Endothelial cell of umbilical vein (primary cell): Measurements from ENCODE around the gene EGFL6. TPM values are rescaled to one million over a fixed set of nuclear protein-coding genes. Genes with fewer than 3 reads are reported as not detected.

Experiments used
- BruUV-seq: library from RNA; stranded (reverse); fragments of 400-500 nt; replicated peaks from 2 replicates; lab custom pipeline; 2021; lab: Mats Ljungman, UMichigan
- CTCF ChIA-PET: fragments of 300-600, 350-600 bp; sonication (Branson Sonifier 250); formaldehyde crosslinking; loops from one replicate; lab custom pipeline; 2021; ENCODE audit warnings: antibody characterized with exemption, inconsistent platforms; lab: Charles Lee
- POLR2A ChIA-PET: fragments of 300-600, 350-600 bp; sonication (Branson Sonifier 250); formaldehyde crosslinking; loops from one replicate; lab custom pipeline; 2021; ENCODE audit warnings: antibody characterized with exemption, inconsistent platforms; lab: Charles Lee
- DNase-seq: peaks from one replicate; pipeline ENCODE4 v3.0.0-alpha.2; 2011; ENCODE audit warnings: low read depth, low spot score
- FAIRE-seq: peaks from 2 replicates; lab custom pipeline; 2011; peaks lifted over from hg19 to GRCh38; lab: Jason Lieb, UNC
- H2AFZ ChIP-seq: 2 replicates; pipeline ENCODE4 v1.6.0; 2012; ENCODE audit warnings: low read depth, low read length, control low read depth, inconsistent platforms
- H3K27ac ChIP-seq: 2 replicates; pipeline ENCODE4 v1.5.1; 2011; ENCODE audit warnings: low read depth, mild to moderate bottlenecking, control low read depth, low read length, moderate library complexity; ENCODE audit not compliant: insufficient read depth
- H3K27me3 ChIP-seq, 2 experiments: 2 replicates each; pipeline versions ENCODE4 v1.6.0 to v1.6.1; 2011; ENCODE audit warnings: low read length in 2 of 2, mixed read lengths in 1 of 2; ENCODE audit not compliant: control insufficient read depth in 2 of 2, insufficient read depth in 2 of 2
- H3K36me3 ChIP-seq, 2 experiments: 2 replicates in 1 of 2; 3 replicates in 1 of 2; pipeline ENCODE4 v1.5.1; 2011; ENCODE audit warnings: low read length in 2 of 2, mild to moderate bottlenecking in 1 of 2, moderate library complexity in 1 of 2; ENCODE audit not compliant: control insufficient read depth in 2 of 2, insufficient read depth in 2 of 2; ENCODE audit errors: extremely low read depth in 1 of 2
- H3K4me1 ChIP-seq: 3 replicates; pipeline ENCODE4 v1.5.1; 2011; ENCODE audit warnings: mild to moderate bottlenecking, low read length; ENCODE audit not compliant: control insufficient read depth, insufficient read depth; ENCODE audit errors: extremely low read depth
- H3K4me2 ChIP-seq: 2 replicates; pipeline ENCODE4 v1.6.1; 2011; ENCODE audit warnings: low read length, control low read depth, mixed read lengths; ENCODE audit not compliant: insufficient read depth
- H3K4me3 ChIP-seq, 3 experiments: fragments of 200-600 bp in 1 of 3; sonication (generic), shearing (Covaris generic) in 1 of 3; replicated peaks in 1 of 3; 2 replicates each; pipeline ENCODE4 v1.5.1; 2011 to 2016; ENCODE audit warnings: control low read depth in 3 of 3, low read length in 3 of 3, mild to moderate bottlenecking in 2 of 3, inconsistent platforms in 1 of 3, low read depth in 1 of 3, moderate library complexity in 1 of 3; ENCODE audit not compliant: insufficient read depth in 1 of 3
- H3K79me2 ChIP-seq: 2 replicates; pipeline ENCODE4 v1.6.0; 2012; ENCODE audit warnings: low read length, inconsistent platforms; ENCODE audit not compliant: control insufficient read depth, insufficient read depth
- H3K9ac ChIP-seq: replicated peaks from 2 replicates; pipeline ENCODE3; 2011; ENCODE audit warnings: low read length, control low read depth; ENCODE audit not compliant: insufficient read depth; ENCODE audit errors: extremely low read depth
- H3K9me1 ChIP-seq: replicated peaks from 3 replicates; pipeline ENCODE4 v1.6.0; 2011; ENCODE audit warnings: mild to moderate bottlenecking, low read length; ENCODE audit not compliant: control insufficient read depth, insufficient read depth; ENCODE audit errors: extremely low read depth
- H3K9me3 ChIP-seq: replicated peaks from 2 replicates; pipeline ENCODE4 v1.5.1; 2012; ENCODE audit warnings: low read length, inconsistent platforms; ENCODE audit not compliant: control insufficient read depth, insufficient read depth
- H4K20me1 ChIP-seq: replicated peaks from 2 replicates; pipeline ENCODE3; 2011; ENCODE audit warnings: mild to moderate bottlenecking, low read length; ENCODE audit not compliant: control insufficient read depth, insufficient read depth; ENCODE audit errors: extremely low read depth
- EZH2 ChIP-seq: IDR thresholded peaks from 2 replicates; pipeline ENCODE4 v1.6.1; 2012; ENCODE audit warnings: borderline replicate concordance, low read depth, mild to moderate bottlenecking, moderate library complexity, low read length, inconsistent platforms; ENCODE audit not compliant: severe bottlenecking
- FOS ChIP-seq: IDR thresholded peaks from 2 replicates; pipeline ENCODE4 v1.6.1; 2011; ENCODE audit warnings: mild to moderate bottlenecking, low read length, moderate library complexity, borderline replicate concordance; ENCODE audit not compliant: insufficient read depth
- GATA2 ChIP-seq: IDR thresholded peaks from 2 replicates; pipeline ENCODE4 v1.7.0; 2011; ENCODE audit warnings: low read depth, mild to moderate bottlenecking, moderate library complexity, mixed read lengths, low read length; ENCODE audit not compliant: insufficient read length, insufficient read depth
- JUN ChIP-seq: IDR thresholded peaks from 2 replicates; pipeline ENCODE4 v1.6.1; 2011; ENCODE audit warnings: borderline replicate concordance, low read depth; ENCODE audit not compliant: insufficient read length, insufficient read depth
- MAX ChIP-seq: IDR thresholded peaks from 2 replicates; pipeline ENCODE4 v1.6.1; 2011; ENCODE audit not compliant: insufficient read depth, insufficient read length
- MYC ChIP-seq: IDR thresholded peaks from one replicate; pipeline ENCODE4 v1.6.1; 2011; ENCODE audit warnings: mild to moderate bottlenecking, low read depth, low read length
- POLR2A ChIP-seq: IDR thresholded peaks from 2 replicates; pipeline ENCODE4 v1.6.1; 2012; ENCODE audit warnings: low read depth, mild to moderate bottlenecking, control low read depth, low read length
- POLR2AphosphoS5 ChIP-seq: IDR thresholded peaks from 2 replicates; pipeline ENCODE4 v1.6.1; 2012; ENCODE audit warnings: low read depth, mild to moderate bottlenecking, control low read depth, low read length, moderate library complexity; ENCODE audit not compliant: insufficient read depth
- dilution Hi-C: fragments of 300-500 bp; cut with MboI; formaldehyde crosslinking; loops from one replicate; pipeline ENCODE4 v1.15.0; 2019; ENCODE audit warnings: low sequenced_read_pairs; ENCODE audit not compliant: extremely low pct_ligation_motif_present
- intact Hi-C: fragments of 100-400 bp; cut with micrococcal nuclease; formaldehyde crosslinking; loops from one replicate; pipeline ENCODE4 v1.10.0; 2022
- polyA plus RNA-seq, 4 experiments: library from polyadenylated mRNA; depleted of rRNA in 3 of 4; stranded (reverse) in 3 of 4; unstranded in 1 of 4; fragments of >200 nt; gene quantifications; 2 replicates each; pipeline versions ENCODE4 v1.2.1 to v1.2.3, GENCODE V29; 2011 to 2012; ENCODE audit warnings: missing spikeins in 1 of 4
- total RNA-seq: library from RNA; stranded (reverse); gene quantifications from 2 replicates; pipeline ENCODE4 v1.2.3, GENCODE V29; 2021
- TF ChIP-seq, protein P1 (sequence below), 2 donors: IDR thresholded peaks; 1 replicate in 1 of 2; 2 replicates in 1 of 2; pipeline ENCODE4 v1.5.1; 2011; ENCODE audit warnings: low read length in 2 of 2, mild to moderate bottlenecking in 2 of 2, moderate library complexity in 2 of 2, control low read depth in 1 of 2, inconsistent platforms in 1 of 2, low read depth in 1 of 2; ENCODE audit not compliant: insufficient read depth in 1 of 2; ENCODE audit errors: extremely low read depth in 1 of 2

Gene EGFL6
- total and polyA plus RNA-seq, 2 donors (not counting 3 experiments of a cell fraction or from before 2014, with no cell fraction given) = not detected

- H3K36me3 ChIP-seq = no peaks in the 10 kb centered on the region
- no peaks in the 10 kb centered on the region for H3K79me2 ChIP-seq
- FAIRE-seq (no peak), DNase-seq (no peak)
- no peak overlapping the region for H3K4me3 ChIP-seq
- no TSS peak for BruUV-seq
- no peaks in the 10 kb centered on the region for H4K20me1 ChIP-seq
- no peaks in the 10 kb centered on the region for H3K27me3 ChIP-seq
- H3K27ac ChIP-seq = no peak overlapping the region
- no peaks in the 10 kb centered on the region for H3K9me1 ChIP-seq
- H3K4me2 ChIP-seq = no peak overlapping the region
- intact Hi-C loops = no loop called here
- no peaks in the 10 kb centered on the region for H3K4me1 ChIP-seq
- no peak overlapping the region for H2AFZ ChIP-seq
- H3K9ac ChIP-seq = no peak overlapping the region
- POLR2A ChIA-PET = no interaction called here
- no peaks in the 10 kb centered on the region for H3K9me3 ChIP-seq
- TF ChIP-seq, protein P1, sequence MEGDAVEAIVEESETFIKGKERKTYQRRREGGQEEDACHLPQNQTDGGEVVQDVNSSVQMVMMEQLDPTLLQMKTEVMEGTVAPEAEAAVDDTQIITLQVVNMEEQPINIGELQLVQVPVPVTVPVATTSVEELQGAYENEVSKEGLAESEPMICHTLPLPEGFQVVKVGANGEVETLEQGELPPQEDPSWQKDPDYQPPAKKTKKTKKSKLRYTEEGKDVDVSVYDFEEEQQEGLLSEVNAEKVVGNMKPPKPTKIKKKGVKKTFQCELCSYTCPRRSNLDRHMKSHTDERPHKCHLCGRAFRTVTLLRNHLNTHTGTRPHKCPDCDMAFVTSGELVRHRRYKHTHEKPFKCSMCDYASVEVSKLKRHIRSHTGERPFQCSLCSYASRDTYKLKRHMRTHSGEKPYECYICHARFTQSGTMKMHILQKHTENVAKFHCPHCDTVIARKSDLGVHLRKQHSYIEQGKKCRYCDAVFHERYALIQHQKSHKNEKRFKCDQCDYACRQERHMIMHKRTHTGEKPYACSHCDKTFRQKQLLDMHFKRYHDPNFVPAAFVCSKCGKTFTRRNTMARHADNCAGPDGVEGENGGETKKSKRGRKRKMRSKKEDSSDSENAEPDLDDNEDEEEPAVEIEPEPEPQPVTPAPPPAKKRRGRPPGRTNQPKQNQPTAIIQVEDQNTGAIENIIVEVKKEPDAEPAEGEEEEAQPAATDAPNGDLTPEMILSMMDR (IDR thresholded peaks at IDR 0.05; ENCODE audit: extremely low read depth in 1 of 2, insufficient read depth in 1 of 2, low read depth in 1 of 2, low read length in 2 of 2) = no peak
- TF ChIP-seq GATA2 (no peak), EZH2 (no peak), POLR2A (no peak), MAX (no peak), JUN (no peak), POLR2AphosphoS5 (no peak), FOS (no peak), MYC (no peak)
- CTCF ChIA-PET = no interaction called here
- dilution Hi-C loops = no loop called here
Observed at GRCh38 chrX:13540602-13541001, 28.8 kb upstream of the EGFL6 start.
